Body of pancreas (tissue), 4 donors: ENCODE measurements around the gene SYT6.

ENCODE experiments used
- POLR2A ChIP-seq, 3 donors: fragments of 450-650 bp; IDR thresholded peaks; one replicate each; pipeline ENCODE4 v1.6.1; 2016; ENCODE audit warnings: antibody characterized with exemption in 3 of 3, mild to moderate bottlenecking in 2 of 3
- TF ChIP-seq, protein P1 (sequence below), 7 experiments: fragments of 450-650 bp in 4 of 7; fragments of 200-600 bp in 3 of 7; sonication (generic) in 3 of 7; IDR thresholded peaks; one replicate each; pipeline ENCODE4 v1.5.1; 2016 to 2019; ENCODE audit warnings: antibody characterized with exemption in 7 of 7

DNA sequence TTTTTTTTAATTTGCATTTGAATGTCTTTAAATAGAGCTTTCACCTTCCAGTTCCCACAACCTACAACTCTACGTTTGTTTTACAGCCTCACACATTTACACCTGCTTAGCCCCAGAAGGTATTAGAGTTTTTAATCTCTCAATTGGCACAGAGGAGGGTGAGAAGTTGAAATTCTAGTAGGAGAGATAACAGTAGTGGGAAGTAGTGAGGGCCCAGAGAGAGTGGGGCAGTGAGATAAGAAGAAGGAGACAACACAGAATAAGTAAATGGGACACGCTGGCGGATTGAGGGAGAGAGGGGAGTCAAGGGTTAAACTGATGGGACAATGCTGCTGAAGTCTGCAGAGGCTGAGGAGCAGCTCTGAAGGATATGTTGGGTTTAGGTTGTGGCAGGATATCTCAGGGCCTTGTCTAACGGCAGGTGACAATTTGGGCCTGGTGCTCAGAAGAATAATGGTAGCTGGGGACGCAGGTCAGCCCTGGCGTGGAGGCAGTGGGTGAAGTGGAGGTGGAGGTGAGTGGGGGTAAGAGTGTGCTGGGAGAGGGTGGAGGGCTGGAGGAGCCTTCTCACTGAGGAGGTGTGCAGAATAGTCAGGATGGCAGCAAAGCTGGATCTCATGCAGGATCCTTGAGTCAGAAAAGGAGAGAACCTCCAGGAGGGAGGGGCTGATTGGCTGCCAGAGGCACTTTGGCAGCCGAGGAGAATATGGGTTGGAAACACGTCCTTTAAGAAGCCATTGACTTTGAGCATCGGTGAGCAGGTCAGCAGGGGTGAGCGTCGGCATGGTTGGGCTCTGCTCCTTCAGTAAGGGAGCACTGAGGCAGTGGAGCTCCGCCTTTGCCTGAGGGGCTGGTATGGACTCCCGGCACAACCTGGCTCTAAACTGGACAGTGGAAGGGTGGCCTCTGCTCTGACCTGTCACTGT, 72.9 kb downstream of the SYT6 start:
- TF ChIP-seq, protein P1, sequence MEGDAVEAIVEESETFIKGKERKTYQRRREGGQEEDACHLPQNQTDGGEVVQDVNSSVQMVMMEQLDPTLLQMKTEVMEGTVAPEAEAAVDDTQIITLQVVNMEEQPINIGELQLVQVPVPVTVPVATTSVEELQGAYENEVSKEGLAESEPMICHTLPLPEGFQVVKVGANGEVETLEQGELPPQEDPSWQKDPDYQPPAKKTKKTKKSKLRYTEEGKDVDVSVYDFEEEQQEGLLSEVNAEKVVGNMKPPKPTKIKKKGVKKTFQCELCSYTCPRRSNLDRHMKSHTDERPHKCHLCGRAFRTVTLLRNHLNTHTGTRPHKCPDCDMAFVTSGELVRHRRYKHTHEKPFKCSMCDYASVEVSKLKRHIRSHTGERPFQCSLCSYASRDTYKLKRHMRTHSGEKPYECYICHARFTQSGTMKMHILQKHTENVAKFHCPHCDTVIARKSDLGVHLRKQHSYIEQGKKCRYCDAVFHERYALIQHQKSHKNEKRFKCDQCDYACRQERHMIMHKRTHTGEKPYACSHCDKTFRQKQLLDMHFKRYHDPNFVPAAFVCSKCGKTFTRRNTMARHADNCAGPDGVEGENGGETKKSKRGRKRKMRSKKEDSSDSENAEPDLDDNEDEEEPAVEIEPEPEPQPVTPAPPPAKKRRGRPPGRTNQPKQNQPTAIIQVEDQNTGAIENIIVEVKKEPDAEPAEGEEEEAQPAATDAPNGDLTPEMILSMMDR (IDR thresholded peaks at IDR 0.05), result no peak
- no peak for TF ChIP-seq POLR2A (IDR thresholded peaks at IDR 0.05)
